Activated naive CD8-positive, alpha-beta T cell (primary cell): ENCODE measurements around the gene CDK19.
A peak's percentile ranks its signal among the peaks of the same experiment; 100 is the strongest.

Experiments
- H3K27ac Mint-ChIP-seq: one replicate; pipeline ENCODE4 v1.8.0; 2021; ENCODE audit warnings: mixed read lengths
- H3K27me3 Mint-ChIP-seq: one replicate; pipeline ENCODE4 v1.8.0; 2021; ENCODE audit warnings: mixed read lengths
- H3K36me3 Mint-ChIP-seq: one replicate; pipeline ENCODE4 v1.8.0; 2021; ENCODE audit warnings: mixed read lengths
- H3K4me1 Mint-ChIP-seq: one replicate; pipeline ENCODE4 v1.8.0; 2021; ENCODE audit warnings: low read depth, mixed read lengths
- H3K4me3 Mint-ChIP-seq: one replicate; pipeline ENCODE4 v1.8.0; 2021; ENCODE audit warnings: mild to moderate bottlenecking, mixed read lengths
- H3K9me3 Mint-ChIP-seq: one replicate; pipeline ENCODE4 v1.8.0; 2021; ENCODE audit warnings: low read depth, mixed read lengths

Gene CDK19

DNA sequence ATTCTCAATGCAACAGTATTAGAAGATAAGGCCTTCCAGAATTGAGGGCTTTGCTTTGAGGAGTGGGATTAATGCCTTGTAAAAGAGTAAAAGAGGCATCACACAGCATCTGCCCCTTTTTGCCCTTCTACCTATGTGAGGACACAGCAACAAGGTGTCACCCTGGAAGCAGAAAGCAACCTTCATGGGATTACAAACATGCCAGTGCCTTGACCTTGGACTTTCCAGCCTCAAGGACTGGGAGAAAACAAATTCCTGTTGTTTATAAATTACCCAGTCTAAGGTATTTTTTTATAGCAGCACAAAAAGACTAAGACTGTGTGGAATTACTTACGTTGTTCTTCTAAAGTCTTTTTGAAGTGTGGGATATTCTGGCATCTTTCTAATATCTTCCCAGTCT, 188.8 kb downstream of the CDK19 start:
- Mint-ChIP-seq H3K36me3 (peaks cover 10% of the 10 kb centered on the region), H3K27ac (no peak overlapping the region), H3K4me1 (no peaks in the 10 kb centered on the region), H3K4me3 (no peak overlapping the region), H3K27me3 (no peaks in the 10 kb centered on the region), H3K9me3 (no peaks in the 10 kb centered on the region)

DNA sequence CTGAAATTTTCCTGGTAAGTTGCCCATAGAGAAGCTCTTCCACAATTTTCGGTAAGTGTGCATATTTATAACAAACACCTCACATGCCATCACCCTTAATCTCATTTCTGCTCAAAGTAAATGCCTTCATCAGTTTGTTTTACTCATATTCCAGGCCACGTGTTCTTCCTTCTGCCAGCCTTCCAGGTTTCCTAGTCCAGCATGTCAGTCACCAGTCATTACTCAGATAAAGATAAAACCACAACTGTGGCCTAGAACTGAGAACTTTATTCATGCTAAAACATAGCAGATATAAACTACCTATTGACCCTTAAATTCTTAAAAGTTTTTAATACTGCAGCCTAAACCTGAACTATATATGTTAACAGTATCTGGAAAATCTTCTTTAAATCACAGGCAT, 189.4 kb downstream of the CDK19 start:
- H3K4me3 Mint-ChIP-seq: no peak overlapping the region
- no peak overlapping the region for H3K27ac Mint-ChIP-seq
- no peaks in the 10 kb centered on the region for H3K27me3 Mint-ChIP-seq
- H3K4me1 Mint-ChIP-seq: no peaks in the 10 kb centered on the region
- H3K36me3 Mint-ChIP-seq: peaks cover 10% of the 10 kb centered on the region
- no peaks in the 10 kb centered on the region for H3K9me3 Mint-ChIP-seq

DNA sequence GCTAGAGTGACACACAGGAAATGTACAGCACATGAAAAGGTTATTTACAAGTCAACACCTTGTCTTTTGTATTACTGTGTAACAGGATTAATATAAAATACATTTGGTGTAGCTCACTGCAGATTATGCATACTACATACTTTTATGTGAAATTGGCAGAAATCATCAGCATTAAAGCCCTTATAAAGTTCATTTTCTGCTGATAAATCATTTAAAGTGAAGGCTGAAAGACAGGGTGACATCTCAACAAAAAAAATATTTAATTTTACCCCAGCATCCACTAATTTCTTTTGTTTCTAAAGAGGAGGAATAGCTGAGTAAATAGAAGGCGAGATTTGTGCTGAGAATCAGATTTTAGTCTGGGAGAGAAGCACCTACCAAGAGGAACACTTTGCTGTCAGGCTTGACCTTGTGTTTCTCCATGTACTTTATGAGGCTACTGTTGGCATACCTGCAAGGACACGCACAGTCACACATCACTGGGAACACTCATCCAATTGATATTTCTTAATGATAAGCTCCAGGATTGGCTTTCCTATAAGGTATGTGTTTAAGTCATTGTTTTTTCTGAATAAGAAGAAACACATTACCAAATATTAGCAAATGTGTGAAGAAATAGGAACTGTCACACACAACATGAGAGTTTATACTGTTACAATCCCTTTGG, 192.2 kb downstream of the CDK19 start:
- Mint-ChIP-seq H3K4me3 (no peak overlapping the region), H3K36me3 (peaks cover 10% of the 10 kb centered on the region)

DNA sequence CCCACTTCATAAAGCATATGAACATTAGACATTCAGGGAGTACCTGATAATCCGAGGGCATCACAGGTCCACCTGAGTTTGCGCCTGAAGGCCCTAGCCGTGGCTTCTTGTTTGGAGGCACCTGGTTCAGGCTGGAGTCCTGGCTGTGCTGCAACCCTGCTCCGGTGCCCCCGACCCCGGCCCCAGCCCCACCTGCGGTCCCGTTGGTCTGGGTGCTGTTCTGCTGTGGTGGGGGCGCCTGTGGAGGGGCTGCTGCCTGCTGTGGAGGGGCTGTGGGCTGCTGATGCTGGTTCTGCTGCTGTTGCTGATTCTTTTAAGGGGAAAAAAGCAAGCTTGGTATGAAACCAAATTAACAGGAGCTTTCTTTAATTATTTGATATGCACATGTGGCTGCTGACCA, 194.2 kb downstream of the CDK19 start:
- Mint-ChIP-seq H3K4me3 (no peak overlapping the region), H3K27me3 (no peaks in the 10 kb centered on the region), H3K4me1 (no peaks in the 10 kb centered on the region), H3K9me3 (no peaks in the 10 kb centered on the region), H3K27ac (no peak overlapping the region), H3K36me3 (peaks cover 10% of the 10 kb centered on the region)

More for the DNA sequence above, 192.2 kb downstream of the CDK19 start:
- no peaks in the 10 kb centered on the region for H3K4me1 Mint-ChIP-seq
- no peaks in the 10 kb centered on the region for H3K9me3 Mint-ChIP-seq
- H3K27me3 Mint-ChIP-seq: no peaks in the 10 kb centered on the region
- no peak overlapping the region for H3K27ac Mint-ChIP-seq

DNA sequence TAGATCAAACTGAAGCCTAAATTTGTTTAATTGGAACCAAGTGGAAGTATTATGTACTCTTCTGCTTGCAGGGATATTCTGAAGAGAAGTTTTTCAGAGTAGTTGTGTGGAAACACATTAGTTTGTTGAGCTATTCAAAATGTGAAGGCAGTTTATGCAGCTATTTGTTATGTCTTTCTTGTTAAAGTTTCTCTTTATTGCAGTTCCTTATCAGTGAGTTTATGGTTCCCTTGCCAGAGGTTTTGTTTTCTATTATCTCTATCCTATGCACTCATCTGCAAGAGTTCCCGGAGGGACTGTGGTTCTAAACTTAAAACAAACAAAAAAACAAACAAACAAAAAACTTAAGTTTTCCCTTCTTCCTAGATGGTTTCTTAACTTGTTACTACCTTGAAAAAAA, 195.2 kb downstream of the CDK19 start:
- Mint-ChIP-seq H3K27me3 (no peaks in the 10 kb centered on the region), H3K4me1 (no peaks in the 10 kb centered on the region), H3K9me3 (no peaks in the 10 kb centered on the region), H3K27ac (no peak overlapping the region), H3K4me3 (no peak overlapping the region), H3K36me3 (peaks cover 8% of the 10 kb centered on the region)

DNA sequence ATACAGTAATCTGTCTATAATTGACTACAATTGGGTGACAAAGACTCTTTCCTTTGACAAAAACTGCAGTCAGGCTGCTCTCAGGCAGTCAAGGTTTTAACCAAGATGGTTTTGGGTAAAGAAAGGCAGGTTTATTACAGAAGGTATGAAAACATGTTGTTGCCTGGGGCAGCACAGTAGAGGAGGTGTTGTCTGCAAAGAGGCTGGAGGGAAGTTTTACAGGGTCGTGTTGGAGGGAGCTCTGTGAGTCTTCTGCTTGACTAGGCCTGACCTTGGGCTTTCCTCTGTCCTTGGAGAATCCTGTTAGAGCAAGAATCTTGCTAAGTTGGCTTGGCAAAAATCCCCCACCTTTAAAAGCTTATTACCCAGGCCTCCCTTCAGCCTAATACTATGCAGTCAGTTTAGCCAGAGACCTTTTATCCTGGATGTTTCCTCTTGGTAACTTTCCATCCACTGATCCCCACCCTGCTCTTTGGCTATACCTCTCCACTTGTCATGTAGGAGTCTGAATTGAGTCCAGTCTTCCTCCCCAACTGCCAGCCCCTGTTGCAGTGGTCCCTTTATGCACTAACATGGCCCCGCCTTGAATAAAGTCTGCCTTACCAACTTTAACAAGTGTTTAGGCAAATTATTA, 195.9 kb downstream of the CDK19 start:
- H3K9me3 Mint-ChIP-seq: no peaks in the 10 kb centered on the region
- H3K27ac Mint-ChIP-seq: peak overlapping the region; percentile 8
- no peaks in the 10 kb centered on the region for H3K27me3 Mint-ChIP-seq
- H3K4me1 Mint-ChIP-seq: no peaks in the 10 kb centered on the region
- H3K36me3 Mint-ChIP-seq: peaks cover 5% of the 10 kb centered on the region
- no peak overlapping the region for H3K4me3 Mint-ChIP-seq

DNA sequence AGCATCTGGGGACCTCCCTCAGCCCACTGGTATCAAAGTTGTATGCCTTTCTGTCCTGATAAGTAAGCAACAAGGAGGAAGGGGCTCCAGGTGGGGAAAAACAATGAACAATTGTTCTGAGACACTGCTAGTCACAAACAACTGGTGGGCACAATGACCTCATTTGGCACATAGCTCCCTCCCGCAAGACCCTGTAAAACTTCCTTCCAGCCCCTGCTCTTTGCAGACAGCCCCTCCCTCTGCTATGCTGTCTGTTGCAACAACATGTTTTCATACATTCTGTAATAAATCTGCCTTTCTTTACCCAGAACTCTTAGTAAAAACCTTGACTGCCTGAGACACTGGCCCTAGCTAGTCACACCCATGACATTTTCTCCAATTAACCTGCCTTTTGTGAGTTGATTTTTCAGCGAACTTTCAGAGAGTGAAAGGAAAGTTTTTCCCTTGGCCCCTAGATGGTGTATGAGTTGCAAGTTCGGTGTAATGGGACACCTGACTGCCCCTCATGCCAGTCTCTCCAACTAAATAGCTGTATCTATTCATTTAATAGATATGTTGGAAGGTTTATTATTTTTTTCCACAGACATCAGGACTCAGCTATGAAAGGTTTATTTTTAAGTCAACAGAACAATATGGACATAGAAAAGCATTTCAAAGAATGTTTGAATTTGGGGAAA, 196.5 kb downstream of the CDK19 start:
- Mint-ChIP-seq H3K27me3 (no peaks in the 10 kb centered on the region), H3K27ac (no peak overlapping the region), H3K36me3 (peaks cover 5% of the 10 kb centered on the region), H3K4me1 (no peaks in the 10 kb centered on the region), H3K9me3 (no peaks in the 10 kb centered on the region), H3K4me3 (no peak overlapping the region)

DNA sequence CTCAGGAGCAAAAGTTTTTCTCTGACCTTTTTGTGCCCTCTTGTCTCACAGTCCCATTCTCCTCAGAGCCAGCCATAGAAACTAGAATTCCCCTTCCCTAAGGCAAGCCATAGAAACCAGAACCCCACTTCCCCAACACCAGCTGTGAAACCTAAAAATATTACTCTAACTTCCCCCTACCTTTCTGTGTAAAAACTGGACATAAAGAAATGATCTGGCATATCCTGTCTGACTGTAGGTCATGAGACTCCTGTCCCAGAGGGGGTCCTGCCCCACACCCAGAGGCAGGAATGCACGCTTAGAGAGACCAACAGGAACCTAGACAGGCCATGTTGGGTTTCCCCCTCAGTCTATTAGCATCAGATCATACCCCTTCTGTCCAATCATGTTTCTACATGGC, 198.2 kb downstream of the CDK19 start:
- no peak overlapping the region for H3K27ac Mint-ChIP-seq

DNA sequence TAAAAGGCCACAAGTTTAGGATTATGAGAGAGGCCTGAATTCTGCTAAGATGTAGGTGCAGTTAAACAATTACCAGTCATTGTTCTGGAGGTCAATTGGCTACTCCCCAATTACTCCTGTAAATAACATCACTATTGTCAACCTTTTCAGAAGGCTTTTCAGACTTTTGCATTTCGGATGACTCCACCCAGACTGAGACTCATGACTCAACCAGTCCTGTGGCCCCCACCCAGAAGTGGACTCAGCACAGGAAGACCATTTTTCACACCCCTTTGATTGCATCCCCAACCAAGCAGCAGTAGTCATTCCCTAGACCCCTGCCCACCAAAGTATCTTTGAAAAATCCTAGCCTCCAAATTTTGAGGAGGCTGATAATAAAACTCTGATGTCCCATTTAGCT, 199.5 kb downstream of the CDK19 start:
- Mint-ChIP-seq H3K4me3 (no peak overlapping the region), H3K36me3 (peaks cover 3% of the 10 kb centered on the region), H3K27ac (no peak overlapping the region), H3K4me1 (no peaks in the 10 kb centered on the region), H3K9me3 (no peaks in the 10 kb centered on the region), H3K27me3 (no peaks in the 10 kb centered on the region)

More for the DNA sequence above, 198.2 kb downstream of the CDK19 start:
- no peaks in the 10 kb centered on the region for H3K27me3 Mint-ChIP-seq
- no peaks in the 10 kb centered on the region for H3K9me3 Mint-ChIP-seq
- no peak overlapping the region for H3K4me3 Mint-ChIP-seq
- H3K4me1 Mint-ChIP-seq: no peaks in the 10 kb centered on the region
- H3K36me3 Mint-ChIP-seq: peaks cover 5% of the 10 kb centered on the region

DNA sequence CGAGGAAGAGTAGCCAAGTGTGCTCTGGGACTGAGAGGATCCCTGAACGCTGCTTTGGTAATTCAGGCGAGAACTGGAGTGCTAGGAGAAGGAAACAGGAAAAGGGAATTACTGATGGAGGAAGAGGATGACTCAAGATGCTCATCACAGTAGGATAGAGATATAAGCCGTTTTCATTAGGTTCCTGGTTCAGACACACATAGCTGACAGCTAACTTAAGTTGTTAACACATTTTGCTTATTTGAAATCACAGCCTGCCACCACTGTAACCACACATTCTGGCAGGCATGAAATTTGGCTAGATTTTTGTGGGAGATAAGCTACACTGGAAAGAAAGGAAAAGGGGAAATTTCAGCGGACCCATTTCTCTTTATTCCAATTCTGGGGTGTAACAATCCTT, 200.7 kb downstream of the CDK19 start:
- no peak overlapping the region for H3K4me3 Mint-ChIP-seq
- H3K27ac Mint-ChIP-seq: no peak overlapping the region
- no peaks in the 10 kb centered on the region for H3K4me1 Mint-ChIP-seq
- no peaks in the 10 kb centered on the region for H3K27me3 Mint-ChIP-seq
- H3K36me3 Mint-ChIP-seq: peaks cover under 1% of the 10 kb centered on the region
- no peaks in the 10 kb centered on the region for H3K9me3 Mint-ChIP-seq

DNA sequence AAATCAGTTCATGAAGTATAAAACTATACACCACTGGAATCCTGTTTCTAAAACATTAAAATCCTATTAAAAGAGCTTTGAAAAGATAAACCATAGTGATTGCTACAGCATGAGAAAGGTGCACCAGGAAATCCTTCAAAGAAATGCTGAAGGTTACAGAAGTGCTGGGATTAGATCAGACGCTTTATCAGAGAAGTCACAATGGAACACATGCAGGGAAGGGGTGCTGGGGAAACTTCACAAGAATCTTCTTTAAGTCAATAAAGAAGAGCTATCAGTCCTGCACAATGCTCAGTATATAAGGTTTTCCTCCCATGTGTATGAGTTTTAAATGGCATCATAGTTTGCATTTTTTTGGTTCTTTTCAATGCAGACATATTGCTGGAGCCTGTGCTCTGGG, 201.2 kb downstream of the CDK19 start:
- Mint-ChIP-seq H3K9me3 (no peaks in the 10 kb centered on the region), H3K4me3 (no peak overlapping the region), H3K27ac (no peak overlapping the region), H3K36me3 (no peaks in the 10 kb centered on the region), H3K27me3 (no peaks in the 10 kb centered on the region), H3K4me1 (no peaks in the 10 kb centered on the region)

DNA sequence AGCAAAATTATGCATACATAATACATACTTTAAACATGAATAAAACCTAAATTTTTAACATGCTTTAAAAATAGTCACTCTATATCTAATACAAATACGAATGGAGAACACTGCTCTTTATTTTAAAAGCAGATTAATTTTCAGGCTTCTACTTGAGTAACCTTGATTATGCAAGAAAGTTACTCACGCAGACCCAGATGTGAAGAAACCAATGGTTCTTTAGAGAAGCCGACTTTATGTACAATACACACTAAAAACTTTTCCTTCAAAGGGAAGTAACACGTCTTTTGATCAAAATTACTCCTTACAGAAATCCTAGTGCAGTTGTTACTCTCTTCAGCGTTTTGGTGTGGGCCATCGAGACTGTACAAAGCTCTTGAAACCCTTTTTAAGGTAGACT, 201.9 kb downstream of the CDK19 start:
- Mint-ChIP-seq H3K4me3 (no peak overlapping the region), H3K36me3 (no peaks in the 10 kb centered on the region), H3K27ac (no peak overlapping the region), H3K4me1 (no peaks in the 10 kb centered on the region), H3K27me3 (no peaks in the 10 kb centered on the region), H3K9me3 (no peaks in the 10 kb centered on the region)

DNA sequence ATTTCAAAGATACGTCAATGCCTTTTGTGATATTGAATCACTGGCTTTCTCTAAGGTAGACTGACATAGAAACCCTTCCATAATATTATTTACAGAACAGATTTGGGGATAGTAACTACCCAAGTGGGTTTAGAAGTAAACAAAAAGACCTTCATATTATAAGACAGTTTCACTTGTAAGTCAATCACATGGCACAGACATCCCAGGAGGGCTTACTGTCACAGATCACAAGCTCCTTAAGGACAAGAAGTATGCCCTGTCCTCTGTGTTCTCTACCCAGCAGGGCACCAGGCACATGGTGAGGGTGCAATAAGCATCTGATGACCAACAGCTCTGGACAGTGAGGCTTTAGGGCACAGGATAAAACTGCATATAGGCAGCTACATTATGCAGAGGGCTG, 203.0 kb downstream of the CDK19 start:
- no peaks in the 10 kb centered on the region for H3K9me3 Mint-ChIP-seq
- H3K4me1 Mint-ChIP-seq: no peaks in the 10 kb centered on the region
- no peaks in the 10 kb centered on the region for H3K27me3 Mint-ChIP-seq
- no peak overlapping the region for H3K4me3 Mint-ChIP-seq
- no peak overlapping the region for H3K27ac Mint-ChIP-seq
- H3K36me3 Mint-ChIP-seq: no peaks in the 10 kb centered on the region

DNA sequence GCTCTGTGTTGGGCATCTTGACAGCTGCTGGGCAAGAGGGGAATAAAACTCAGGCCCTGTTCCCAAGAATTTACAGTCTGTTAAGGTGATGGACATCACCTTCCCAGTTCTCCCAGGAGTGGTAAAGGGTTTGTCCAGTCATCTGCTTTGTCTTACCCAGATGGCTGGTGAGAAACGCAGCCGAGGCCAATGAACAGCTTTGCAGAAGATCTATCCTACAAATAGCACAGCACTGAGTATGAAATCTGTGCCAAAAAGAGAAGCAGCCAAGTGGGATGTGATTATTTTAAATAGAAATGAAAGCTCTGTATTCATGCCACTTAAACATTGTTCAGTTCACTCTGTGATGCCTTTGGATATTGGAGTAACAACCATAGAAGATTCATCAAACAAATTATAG, 206.2 kb downstream of the CDK19 start:
- Mint-ChIP-seq H3K4me1 (no peaks in the 10 kb centered on the region), H3K4me3 (no peak overlapping the region), H3K27ac (no peak overlapping the region)

DNA sequence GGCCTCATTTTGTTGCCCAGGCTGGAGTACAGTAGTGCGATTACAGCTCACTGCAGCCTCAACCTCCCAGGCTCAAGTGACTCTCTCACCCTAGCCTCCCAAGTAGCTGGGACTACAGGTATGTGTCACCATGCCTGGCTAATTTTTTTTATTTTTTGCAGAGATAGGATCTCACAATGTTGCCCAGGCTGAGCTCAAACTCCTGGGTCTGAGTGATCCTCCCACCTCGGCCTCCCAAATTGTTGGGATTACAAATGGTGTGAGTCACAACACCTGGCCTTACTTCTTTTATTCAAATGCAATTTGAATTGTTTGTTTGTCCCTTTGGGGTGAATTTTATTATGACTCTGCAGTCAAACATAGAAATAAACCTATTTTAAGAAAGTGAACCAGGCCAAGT, 207.1 kb downstream of the CDK19 start:
- Mint-ChIP-seq H3K9me3 (no peaks in the 10 kb centered on the region), H3K27ac (no peak overlapping the region), H3K36me3 (peaks cover 7% of the 10 kb centered on the region), H3K27me3 (no peaks in the 10 kb centered on the region), H3K4me3 (no peak overlapping the region), H3K4me1 (no peaks in the 10 kb centered on the region)

More for the DNA sequence above, 206.2 kb downstream of the CDK19 start:
- H3K9me3 Mint-ChIP-seq: no peaks in the 10 kb centered on the region
- H3K36me3 Mint-ChIP-seq: peaks cover 5% of the 10 kb centered on the region
- no peaks in the 10 kb centered on the region for H3K27me3 Mint-ChIP-seq
